ENCODE measurements around the gene VTA1. TPM values are rescaled to one million over a fixed set of nuclear protein-coding genes. Genes with fewer than 3 reads are reported as not detected.
"Not testable (repeated sequence)": the region's sequence is repeated elsewhere in the genome, so short reads cannot be mapped to it uniquely, and the experiment has no call there.

Gene VTA1
- total RNA-seq, 4 donors from 2014 or later = 42.2 to 55.0 (median 50.2) TPM

- no peaks in the 10 kb centered on the region for H3K9me3 ChIP-seq
- WGBS, 2 donors = 85 to 91% methylated on average over 2 of the region's 2 CpGs
Observed at GRCh38 chr6:142118925-142119324, 28.1 kb upstream of the VTA1 start.

GRCh38 chr6:142121342-142121741 is 25.7 kb upstream of the VTA1 start:
- intact Hi-C loops (cut with DNase I) = no loop called here

More at GRCh38 chr6:142118925-142119324, 28.1 kb upstream of the VTA1 start:
- TF ChIP-seq POLR2A (IDR thresholded peaks at IDR 0.05) = no peak
- TF ChIP-seq CTCF (IDR thresholded peaks at IDR 0.05) = no peak
- H3K4me1 ChIP-seq = no peaks in the 10 kb centered on the region
- no peak for DNase-seq
- intact Hi-C loops (cut with DNase I) = no loop called here
- H3K4me3 ChIP-seq = no peak overlapping the region
- H3K27me3 ChIP-seq = no peaks in the 10 kb centered on the region
- H3K36me3 ChIP-seq = no peaks in the 10 kb centered on the region
- H3K27ac ChIP-seq = no peak overlapping the region

GRCh38 chr6:142130814-142131213 is 16.2 kb upstream of the VTA1 start:
- H3K36me3 ChIP-seq = no peaks in the 10 kb centered on the region
- DNase-seq = no peak
- H3K4me1 ChIP-seq = no peaks in the 10 kb centered on the region
- H3K9me3 ChIP-seq = peaks cover 0 to 13% (median 0%) of the 10 kb centered on the region in 3 donors
- H3K27ac ChIP-seq = no peak overlapping the region
- intact Hi-C loops (cut with DNase I) = no loop called here
- H3K27me3 ChIP-seq = no peaks in the 10 kb centered on the region
- TF ChIP-seq POLR2A (IDR thresholded peaks at IDR 0.05) (no peak), CTCF (IDR thresholded peaks at IDR 0.05) (no peak)
- WGBS, 2 donors = 81 to 90% methylated on average over 1 of the region's 1 CpG
- no peak overlapping the region for H3K4me3 ChIP-seq

More at GRCh38 chr6:142121342-142121741, 25.7 kb upstream of the VTA1 start:
- DNase-seq = no peak
- WGBS, 2 donors = 71 to 72% methylated on average over 3 of the region's 3 CpGs
- H3K27me3 ChIP-seq = no peaks in the 10 kb centered on the region
- no peaks in the 10 kb centered on the region for H3K36me3 ChIP-seq
- TF ChIP-seq CTCF (IDR thresholded peaks at IDR 0.05) (no peak), POLR2A (IDR thresholded peaks at IDR 0.05) (no peak)
- H3K4me1 ChIP-seq = no peaks in the 10 kb centered on the region
- H3K4me3 ChIP-seq = no peak overlapping the region
- H3K27ac ChIP-seq = no peak overlapping the region
- H3K9me3 ChIP-seq = no peaks in the 10 kb centered on the region

GRCh38 chr6:142132625-142133024 is 14.4 kb upstream of the VTA1 start, which contains the start of gene GJE1:
Gene GJE1 (plus strand): TSS chr6:142132925. CDS start chr6:142133159, 234 bp downstream.
- H3K36me3 ChIP-seq = no peaks in the 10 kb centered on the region
- no peaks in the 10 kb centered on the region for H3K27me3 ChIP-seq
- 45 to 58% methylated on average over 1 of the region's 1 CpG for WGBS, 2 donors
- no peaks in the 10 kb centered on the region for H3K4me1 ChIP-seq
- no peak for TF ChIP-seq CTCF (IDR thresholded peaks at IDR 0.05)
- TF ChIP-seq POLR2A (IDR thresholded peaks at IDR 0.05) = no peak
- DNase-seq = no peak
- H3K4me3 ChIP-seq = no peak within 1 kb of the TSS
- intact Hi-C loops (cut with DNase I) = no loop called here
- no peak within 1 kb of the TSS for H3K27ac ChIP-seq
- peaks cover 0 to 13% (median 0%) of the 10 kb centered on the region in 3 donors for H3K9me3 ChIP-seq

GRCh38 chr6:142138876-142139275 is 8.2 kb upstream of the VTA1 start:
- TF ChIP-seq CTCF (IDR thresholded peaks at IDR 0.05) (no peak), POLR2A (IDR thresholded peaks at IDR 0.05) (no peak)

GRCh38 chr6:142141531-142141930 is 5.5 kb upstream of the VTA1 start:
- H3K36me3 ChIP-seq; intact Hi-C loops (cut with DNase I); H3K4me3 ChIP-seq; H3K9me3 ChIP-seq; H3K27ac ChIP-seq; H3K27me3 ChIP-seq; DNase-seq; H3K4me1 ChIP-seq: not testable (repeated sequence)
- 88 to 90% methylated on average over 12 to 13 of the region's 13 CpGs for WGBS, 2 donors

More at GRCh38 chr6:142138876-142139275, 8.2 kb upstream of the VTA1 start:
- H3K4me3 ChIP-seq = no peak overlapping the region
- intact Hi-C loops (cut with DNase I) = no loop called here
- no peaks in the 10 kb centered on the region for H3K9me3 ChIP-seq
- no peaks in the 10 kb centered on the region for H3K4me1 ChIP-seq
- DNase-seq = no peak
- no peaks in the 10 kb centered on the region for H3K36me3 ChIP-seq
- no peaks in the 10 kb centered on the region for H3K27me3 ChIP-seq
- no peak overlapping the region for H3K27ac ChIP-seq
- WGBS, 2 donors = 32 to 36% methylated on average over 2 of the region's 2 CpGs

Measured in esophagus squamous epithelium (tissue), 5 donors.